ENCODE results near the gene YWHAB. TPM values are rescaled to one million over a fixed set of nuclear protein-coding genes. Genes with fewer than 3 reads are reported as not detected.

The YWHAB gene
- total and polyA plus RNA-seq, 10 donors: 85.8 to 237 (median 174) TPM

- intact Hi-C loops (cut with DNase I; ENCODE audit: low total_unique reads): no loop called here
- no peak for DNase-seq
- H3K27ac ChIP-seq: no peak overlapping the region
- no peaks in the 10 kb centered on the region for H3K9me3 ChIP-seq
- no peaks in the 10 kb centered on the region for H3K4me1 ChIP-seq
- H3K4me3 ChIP-seq: no peak overlapping the region
- no peaks in the 10 kb centered on the region for H3K27me3 ChIP-seq (replicated peaks in 1 of 7)
- H3K36me3 ChIP-seq: peaks cover 0 to 100% (median 39%) of the 10 kb centered on the region in 6 donors
- TF ChIP-seq POLR2AphosphoS5 (IDR thresholded peaks at IDR 0.05) (no peak), POLR2A (IDR thresholded peaks at IDR 0.05) (no peak), CTCF (IDR thresholded peaks at IDR 0.05 in 8 of 11, conservative IDR thresholded peaks at IDR 0.05 in 3 of 11) (no peak)
- WGBS, 5 donors: 92 to 98% (median 96%) methylated on average over 10 of the region's 10 CpGs
Measured at GRCh38 chr20:44936510-44936909, 51.0 kb downstream of the YWHAB start.

- Histone ChIP-seq H3K27me3 (replicated peaks in 1 of 7) (no peaks in the 10 kb centered on the region), H3K27ac (no peak overlapping the region), H3K36me3 (peaks cover 0 to 100% (median 54%) of the 10 kb centered on the region in 6 donors), H3K4me3 (no peak overlapping the region), H3K9me3 (no peaks in the 10 kb centered on the region), H3K4me1 (no peaks in the 10 kb centered on the region)
- intact Hi-C loops (cut with DNase I; ENCODE audit: low total_unique reads): no loop called here
- no peak for TF ChIP-seq CTCF (IDR thresholded peaks at IDR 0.05 in 8 of 11, conservative IDR thresholded peaks at IDR 0.05 in 3 of 11)
- TF ChIP-seq POLR2AphosphoS5 (IDR thresholded peaks at IDR 0.05): no peak
- TF ChIP-seq POLR2A (IDR thresholded peaks at IDR 0.05): no peak
- DNase-seq: no peak
- WGBS, 5 donors: 83 to 92% (median 86%) methylated on average over 9 of the region's 9 CpGs
Measured at GRCh38 chr20:44938637-44939036, 53.1 kb downstream of the YWHAB start.

- TF ChIP-seq POLR2AphosphoS5 (IDR thresholded peaks at IDR 0.05): no peak
- no peak for TF ChIP-seq POLR2A (IDR thresholded peaks at IDR 0.05)
- no peak for TF ChIP-seq CTCF (IDR thresholded peaks at IDR 0.05 in 8 of 11, conservative IDR thresholded peaks at IDR 0.05 in 3 of 11)
- Histone ChIP-seq H3K27ac (no peak overlapping the region), H3K9me3 (no peaks in the 10 kb centered on the region), H3K4me3 (no peak overlapping the region), H3K36me3 (peaks cover 0 to 100% (median 74%) of the 10 kb centered on the region in 6 donors), H3K4me1 (peaks cover 0 to under 1% (median 0%) of the 10 kb centered on the region in 6 donors), H3K27me3 (replicated peaks in 1 of 7) (no peaks in the 10 kb centered on the region)
- 85 to 95% (median 87%) methylated on average over 7 of the region's 7 CpGs for WGBS, 5 donors
- intact Hi-C loops (cut with DNase I; ENCODE audit: low total_unique reads): no loop called here
- DNase-seq: no peak
Measured at GRCh38 chr20:44941120-44941691, 55.7 kb downstream of the YWHAB start.

GRCh38 chr20:44942264-44942973, 56.9 kb downstream of the YWHAB start:
- Histone ChIP-seq H3K4me1 (peaks cover 0 to 13% (median 0%) of the 10 kb centered on the region in 6 donors), H3K9me3 (no peaks in the 10 kb centered on the region), H3K4me3 (no peak overlapping the region), H3K27ac (no peak overlapping the region), H3K27me3 (replicated peaks in 1 of 7) (no peaks in the 10 kb centered on the region), H3K36me3 (peaks cover 0 to 100% (median 75%) of the 10 kb centered on the region in 6 donors)
- intact Hi-C loops (cut with DNase I; ENCODE audit: low total_unique reads): no loop called here
- WGBS, 5 donors: 86 to 95% (median 89%) methylated on average over 2 to 4 of the region's 4 CpGs
- no peak for DNase-seq
- no peak for TF ChIP-seq CTCF (IDR thresholded peaks at IDR 0.05 in 8 of 11, conservative IDR thresholded peaks at IDR 0.05 in 3 of 11)

All from spleen (tissue), 11 donors.